GM12875 (cell line): ENCODE data around the gene LINC01488.

Experiments used
- H3K4me3 ChIP-seq: one replicate; pipeline ENCODE4 v1.5.1; 2011; ENCODE audit warnings: low read depth, low read length, control low read depth
- CTCF ChIP-seq: IDR thresholded peaks from 2 replicates; pipeline ENCODE4 v1.5.1; 2011; ENCODE audit warnings: low read depth, mild to moderate bottlenecking, control low read depth, inconsistent platforms, low read length, moderate library complexity, borderline replicate concordance; ENCODE audit not compliant: insufficient read depth

LINC01488 gene

GRCh38 chr11:69496631-69497220 lies 15.3 kb downstream of the LINC01488 start:
- H3K4me3 ChIP-seq: no peak overlapping the region
- no peak for TF ChIP-seq CTCF

GRCh38 chr11:69497221-69497787 lies 15.8 kb downstream of the LINC01488 start:
- no peak overlapping the region for H3K4me3 ChIP-seq
- TF ChIP-seq CTCF: no peak

GRCh38 chr11:69498614-69499175 lies 17.2 kb downstream of the LINC01488 start:
- H3K4me3 ChIP-seq: no peak overlapping the region
- TF ChIP-seq CTCF: no peak

GRCh38 chr11:69499186-69499917 lies 17.9 kb downstream of the LINC01488 start:
- no peak overlapping the region for H3K4me3 ChIP-seq
- no peak for TF ChIP-seq CTCF

GRCh38 chr11:69499918-69500284 lies 18.4 kb downstream of the LINC01488 start:
- H3K4me3 ChIP-seq: no peak overlapping the region
- no peak for TF ChIP-seq CTCF

DNA sequence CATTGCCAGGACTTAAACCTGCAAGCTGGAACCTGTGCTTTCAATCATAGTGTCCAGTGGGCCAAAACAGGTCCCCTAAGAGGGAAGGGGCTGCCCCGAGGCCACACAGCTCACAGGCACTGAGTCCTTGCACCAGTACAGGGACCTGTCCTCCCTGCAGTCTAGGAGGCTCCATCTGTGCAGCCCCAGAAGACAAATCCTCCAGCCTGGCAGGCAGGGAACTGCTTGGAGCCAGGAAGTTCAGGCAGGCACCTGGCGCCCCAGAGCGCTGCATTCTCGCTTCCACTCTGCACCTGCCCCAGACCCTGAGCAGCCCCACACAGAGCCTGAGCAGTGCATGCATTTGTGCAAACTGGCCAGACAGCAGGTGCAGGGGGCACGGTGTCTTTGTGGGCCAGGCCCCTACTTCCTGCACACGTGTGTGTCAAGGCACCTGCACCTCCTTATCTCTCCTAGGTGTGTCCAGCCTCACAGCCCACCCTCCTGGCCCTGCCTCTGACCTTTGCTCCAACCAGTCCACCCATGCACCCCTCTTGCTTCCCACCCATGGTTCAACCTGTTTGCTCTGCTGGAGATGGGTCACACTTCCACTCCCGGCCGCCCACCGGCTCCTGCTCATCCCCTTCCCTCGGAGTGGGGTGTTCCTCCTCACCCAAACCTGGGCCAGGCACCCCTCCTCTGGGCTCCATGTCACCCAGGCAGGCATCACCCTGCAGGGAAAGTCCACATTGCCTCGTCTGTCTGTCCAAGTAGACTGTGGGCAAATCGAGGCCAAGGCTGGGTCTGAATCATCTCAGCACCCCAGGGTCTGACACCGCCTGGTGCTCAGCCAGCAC lies 19.0 kb downstream of the LINC01488 start:
- TF ChIP-seq CTCF: no peak
- no peak overlapping the region for H3K4me3 ChIP-seq
